ENCODE measurements around the gene PHLDA2.

PHLDA2 gene

DNA sequence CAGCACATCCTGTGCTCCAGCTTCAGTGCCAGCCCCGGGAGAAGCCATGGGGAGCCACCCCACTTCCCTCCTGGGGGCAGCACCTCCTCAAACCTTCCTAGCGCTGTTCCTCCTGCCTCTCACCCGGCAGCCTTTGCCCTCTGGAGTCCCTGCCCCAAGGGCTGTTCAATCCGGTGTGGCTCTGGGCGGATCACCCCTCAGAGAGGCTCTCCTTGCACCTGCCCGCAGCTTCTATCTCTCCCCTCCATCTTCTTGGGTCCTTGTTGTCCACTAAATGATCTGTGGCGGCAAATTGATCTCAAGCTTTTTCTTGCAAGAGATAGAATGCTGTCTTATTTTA is 25.6 kb downstream of the PHLDA2 start:
- H3K9ac ChIP-seq (ENCODE audit: low read length), result peak overlapping the region; percentile 75
- H3K4me3 ChIP-seq (ENCODE audit: low read length), result peak overlapping the region; percentile 55
- H3K4me1 ChIP-seq (ENCODE audit: control insufficient read depth, insufficient read depth, low read length), result peaks cover 50% of the 10 kb centered on the region
- H3K27me3 ChIP-seq (ENCODE audit: control insufficient read depth, insufficient read depth, low read length), result no peaks in the 10 kb centered on the region
- no peaks in the 10 kb centered on the region for H3K36me3 ChIP-seq (ENCODE audit: control insufficient read depth, insufficient read depth, low read length)
- H3K9me3 ChIP-seq (ENCODE audit: control insufficient read depth, low read length), result no peaks in the 10 kb centered on the region

DNA sequence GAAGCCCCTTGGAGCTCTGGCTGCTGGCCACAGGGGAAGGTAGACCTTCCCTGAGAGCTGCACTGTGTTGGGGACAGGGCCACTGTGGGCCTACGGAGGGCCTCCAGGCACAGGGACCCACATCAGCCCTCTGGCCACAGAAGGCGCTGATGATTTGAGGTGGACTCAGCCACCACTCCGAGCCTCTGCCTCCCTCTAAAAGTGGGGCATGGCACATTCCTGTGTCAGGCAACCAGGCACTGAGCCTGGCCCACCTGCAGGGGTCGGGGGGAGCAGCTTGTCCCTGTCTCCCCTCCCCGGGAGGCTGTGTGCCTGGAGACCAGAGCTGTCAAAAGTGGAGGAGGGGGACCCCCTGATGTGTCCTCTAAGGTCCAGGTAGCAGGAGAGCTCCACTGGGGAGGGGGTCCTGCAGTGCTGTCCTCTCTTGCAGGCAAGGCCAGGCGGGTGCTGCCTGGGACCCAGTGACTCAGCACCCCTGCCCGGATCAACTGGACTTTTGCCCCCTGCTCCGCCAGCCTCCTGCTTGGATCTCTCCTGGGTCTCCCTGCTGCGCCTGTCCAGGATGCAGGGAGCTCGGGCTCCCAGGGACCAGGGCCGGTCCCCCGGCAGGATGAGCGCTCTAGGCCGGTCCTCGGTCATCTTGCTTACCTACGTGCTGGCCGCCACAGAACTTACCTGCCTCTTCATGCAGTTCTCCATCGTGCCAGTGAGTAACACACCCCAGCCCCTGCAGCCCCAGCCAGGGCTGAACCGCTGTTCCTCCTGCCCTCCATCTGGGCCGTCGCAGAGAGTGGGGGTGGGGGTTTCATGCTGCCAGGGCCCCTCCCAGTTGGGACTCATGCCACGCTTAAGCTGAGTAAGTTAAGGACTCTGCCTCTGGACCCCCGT is 26.2 kb downstream of the PHLDA2 start:
- H3K9ac ChIP-seq (ENCODE audit: low read length), result peak overlapping the region; percentile 75
- peak overlapping the region; percentile 55 for H3K4me3 ChIP-seq (ENCODE audit: low read length)

GRCh38 chr11:2901854-2902783 is 27.1 kb downstream of the PHLDA2 start:
- peak overlapping the region; percentile 55 for H3K4me3 ChIP-seq (ENCODE audit: low read length)
- no peaks in the 10 kb centered on the region for H3K36me3 ChIP-seq (ENCODE audit: control insufficient read depth, insufficient read depth, low read length)
- peaks cover 57% of the 10 kb centered on the region for H3K4me1 ChIP-seq (ENCODE audit: control insufficient read depth, insufficient read depth, low read length)
- peak overlapping the region; percentile 75 for H3K9ac ChIP-seq (ENCODE audit: low read length)
- no peaks in the 10 kb centered on the region for H3K27me3 ChIP-seq (ENCODE audit: control insufficient read depth, insufficient read depth, low read length)
- no peaks in the 10 kb centered on the region for H3K9me3 ChIP-seq (ENCODE audit: control insufficient read depth, low read length)

More for the DNA sequence above, 26.2 kb downstream of the PHLDA2 start:
- Histone ChIP-seq H3K36me3 (ENCODE audit: control insufficient read depth, insufficient read depth, low read length) (no peaks in the 10 kb centered on the region), H3K4me1 (ENCODE audit: control insufficient read depth, insufficient read depth, low read length) (peaks cover 56% of the 10 kb centered on the region), H3K27me3 (ENCODE audit: control insufficient read depth, insufficient read depth, low read length) (no peaks in the 10 kb centered on the region), H3K9me3 (ENCODE audit: control insufficient read depth, low read length) (no peaks in the 10 kb centered on the region)

GRCh38 chr11:2901196-2901796 is 27.9 kb downstream of the PHLDA2 start:
- H3K36me3 ChIP-seq (ENCODE audit: control insufficient read depth, insufficient read depth, low read length), result no peaks in the 10 kb centered on the region

DNA sequence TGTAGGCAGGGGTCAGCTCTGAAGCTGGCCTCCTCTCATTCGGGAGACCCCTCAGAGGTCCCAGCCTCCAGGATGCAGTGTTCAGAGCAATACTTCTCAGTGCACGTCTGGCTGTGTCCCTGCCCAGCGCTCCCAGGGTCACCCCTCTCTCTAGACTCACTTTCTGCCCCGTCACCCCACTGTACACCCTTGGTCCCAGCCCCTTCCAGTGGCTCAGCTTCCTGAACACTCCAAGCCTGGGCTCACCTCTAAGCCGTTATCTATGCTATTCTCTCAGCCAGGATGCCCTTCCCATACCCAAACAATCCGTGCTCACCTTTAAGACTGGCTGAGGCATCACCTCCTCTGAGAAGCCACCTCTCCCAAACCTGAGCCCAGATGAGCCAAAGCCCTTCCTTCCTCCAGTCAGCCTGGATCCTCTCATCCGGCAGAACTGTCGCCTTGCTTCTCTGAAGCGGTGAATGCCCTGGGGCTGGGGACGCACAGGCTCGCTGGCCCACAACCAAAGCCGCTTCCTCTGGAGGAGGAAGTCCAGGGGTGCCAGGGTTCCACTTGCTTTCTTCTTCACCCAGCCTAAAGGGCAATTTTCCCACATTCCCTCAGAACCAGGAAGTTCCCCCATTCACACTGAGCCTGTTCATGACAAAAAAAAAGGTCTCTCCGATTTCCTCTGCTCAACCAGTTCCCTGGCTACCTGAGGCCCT is 30.0 kb downstream of the PHLDA2 start:
- H3K9ac ChIP-seq (ENCODE audit: low read length), result peak overlapping the region; percentile 20
- H3K9me3 ChIP-seq (ENCODE audit: control insufficient read depth, low read length), result no peaks in the 10 kb centered on the region
- no peaks in the 10 kb centered on the region for H3K27me3 ChIP-seq (ENCODE audit: control insufficient read depth, insufficient read depth, low read length)
- no peak overlapping the region for H3K4me3 ChIP-seq (ENCODE audit: low read length)
- H3K4me1 ChIP-seq (ENCODE audit: control insufficient read depth, insufficient read depth, low read length), result peaks cover 47% of the 10 kb centered on the region
- H3K36me3 ChIP-seq (ENCODE audit: control insufficient read depth, insufficient read depth, low read length), result no peaks in the 10 kb centered on the region

More at GRCh38 chr11:2901196-2901796, 27.9 kb downstream of the PHLDA2 start:
- peak overlapping the region; percentile 74 for H3K9ac ChIP-seq (ENCODE audit: low read length)
- H3K4me3 ChIP-seq (ENCODE audit: low read length), result no peak overlapping the region
- H3K27me3 ChIP-seq (ENCODE audit: control insufficient read depth, insufficient read depth, low read length), result no peaks in the 10 kb centered on the region
- no peaks in the 10 kb centered on the region for H3K9me3 ChIP-seq (ENCODE audit: control insufficient read depth, low read length)
- H3K4me1 ChIP-seq (ENCODE audit: control insufficient read depth, insufficient read depth, low read length), result peaks cover 57% of the 10 kb centered on the region

- no peak overlapping the region for H3K4me3 ChIP-seq (ENCODE audit: low read length)
- H3K36me3 ChIP-seq (ENCODE audit: control insufficient read depth, insufficient read depth, low read length), result no peaks in the 10 kb centered on the region
- H3K9ac ChIP-seq (ENCODE audit: low read length), result no peak overlapping the region
- H3K4me1 ChIP-seq (ENCODE audit: control insufficient read depth, insufficient read depth, low read length), result peaks cover 40% of the 10 kb centered on the region
- H3K9me3 ChIP-seq (ENCODE audit: control insufficient read depth, low read length), result no peaks in the 10 kb centered on the region
- H3K27me3 ChIP-seq (ENCODE audit: control insufficient read depth, insufficient read depth, low read length), result no peaks in the 10 kb centered on the region
Observed at GRCh38 chr11:2898366-2899079, 30.7 kb downstream of the PHLDA2 start.

DNA sequence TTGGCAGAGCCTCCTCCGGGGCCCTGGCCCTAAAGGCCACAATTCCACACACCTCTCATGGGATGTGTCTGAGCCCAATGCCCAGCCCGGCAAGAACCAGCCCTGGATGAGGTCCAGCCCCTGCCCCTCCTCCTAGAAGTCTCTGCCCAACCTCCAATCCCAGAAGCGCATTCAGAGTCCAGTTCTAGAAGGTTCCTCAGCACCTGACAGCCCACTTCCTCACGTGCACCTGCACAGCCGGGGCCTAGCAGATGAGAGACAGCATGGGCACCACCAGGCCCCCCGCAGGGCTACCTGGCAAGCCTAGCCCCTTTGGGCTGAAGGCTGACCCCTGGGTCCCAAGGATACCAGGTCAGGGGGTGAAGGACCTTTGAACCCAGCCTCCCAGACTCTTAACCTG is 32.2 kb downstream of the PHLDA2 start:
- Histone ChIP-seq H3K9ac (ENCODE audit: low read length) (no peak overlapping the region), H3K4me3 (ENCODE audit: low read length) (no peak overlapping the region), H3K36me3 (ENCODE audit: control insufficient read depth, insufficient read depth, low read length) (no peaks in the 10 kb centered on the region), H3K27me3 (ENCODE audit: control insufficient read depth, insufficient read depth, low read length) (no peaks in the 10 kb centered on the region), H3K9me3 (ENCODE audit: control insufficient read depth, low read length) (no peaks in the 10 kb centered on the region), H3K4me1 (ENCODE audit: control insufficient read depth, insufficient read depth, low read length) (peaks cover 40% of the 10 kb centered on the region)

GRCh38 chr11:2896047-2896446 is 33.2 kb downstream of the PHLDA2 start:
- Histone ChIP-seq H3K9me3 (ENCODE audit: control insufficient read depth, low read length) (no peaks in the 10 kb centered on the region), H3K9ac (ENCODE audit: low read length) (no peak overlapping the region), H3K4me3 (ENCODE audit: low read length) (no peak overlapping the region), H3K4me1 (ENCODE audit: control insufficient read depth, insufficient read depth, low read length) (peaks cover 44% of the 10 kb centered on the region), H3K36me3 (ENCODE audit: control insufficient read depth, insufficient read depth, low read length) (no peaks in the 10 kb centered on the region), H3K27me3 (ENCODE audit: control insufficient read depth, insufficient read depth, low read length) (no peaks in the 10 kb centered on the region)

- Histone ChIP-seq H3K9me3 (ENCODE audit: control insufficient read depth, low read length) (no peaks in the 10 kb centered on the region), H3K9ac (ENCODE audit: low read length) (no peak overlapping the region), H3K27me3 (ENCODE audit: control insufficient read depth, insufficient read depth, low read length) (no peaks in the 10 kb centered on the region), H3K4me3 (ENCODE audit: low read length) (no peak overlapping the region), H3K36me3 (ENCODE audit: control insufficient read depth, insufficient read depth, low read length) (no peaks in the 10 kb centered on the region), H3K4me1 (ENCODE audit: control insufficient read depth, insufficient read depth, low read length) (peaks cover 43% of the 10 kb centered on the region)
Observed at GRCh38 chr11:2893935-2894334, 35.3 kb downstream of the PHLDA2 start.

DNA sequence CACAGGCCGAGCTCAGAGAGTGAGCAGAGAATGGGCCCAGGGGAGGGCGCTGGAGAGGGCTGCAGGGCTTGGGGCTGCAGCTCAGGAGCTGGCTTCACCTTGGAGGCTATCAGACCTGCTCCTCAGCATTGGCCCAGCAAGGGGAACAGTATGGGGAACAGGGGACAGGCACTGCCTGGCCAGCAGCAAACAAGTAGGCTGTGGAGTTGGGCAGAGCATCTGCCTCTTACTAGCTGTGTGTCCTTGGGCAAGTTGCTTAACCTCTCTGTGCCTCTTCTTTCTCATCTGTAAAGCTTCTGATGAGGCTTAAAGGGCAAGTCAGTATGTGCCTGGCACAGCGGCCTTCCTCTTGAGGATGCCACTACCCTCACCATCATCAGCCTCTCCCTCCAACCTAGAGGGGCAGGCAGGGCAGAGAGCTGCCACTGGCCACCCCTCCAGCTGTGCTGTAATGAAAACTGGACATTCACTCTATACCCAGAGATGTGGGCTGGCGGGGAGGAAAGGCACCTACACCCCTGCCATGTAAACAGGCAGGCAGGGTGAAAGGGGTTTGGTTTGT is 36.2 kb downstream of the PHLDA2 start:
- H3K36me3 ChIP-seq (ENCODE audit: control insufficient read depth, insufficient read depth, low read length), result no peaks in the 10 kb centered on the region
- H3K27me3 ChIP-seq (ENCODE audit: control insufficient read depth, insufficient read depth, low read length), result no peaks in the 10 kb centered on the region
- peak overlapping the region; percentile 47 for H3K9ac ChIP-seq (ENCODE audit: low read length)
- H3K4me3 ChIP-seq (ENCODE audit: low read length), result no peak overlapping the region
- H3K9me3 ChIP-seq (ENCODE audit: control insufficient read depth, low read length), result no peaks in the 10 kb centered on the region
- peaks cover 34% of the 10 kb centered on the region for H3K4me1 ChIP-seq (ENCODE audit: control insufficient read depth, insufficient read depth, low read length)
